ENCODE measurements around the gene RAB35.

RAB35 gene

DNA sequence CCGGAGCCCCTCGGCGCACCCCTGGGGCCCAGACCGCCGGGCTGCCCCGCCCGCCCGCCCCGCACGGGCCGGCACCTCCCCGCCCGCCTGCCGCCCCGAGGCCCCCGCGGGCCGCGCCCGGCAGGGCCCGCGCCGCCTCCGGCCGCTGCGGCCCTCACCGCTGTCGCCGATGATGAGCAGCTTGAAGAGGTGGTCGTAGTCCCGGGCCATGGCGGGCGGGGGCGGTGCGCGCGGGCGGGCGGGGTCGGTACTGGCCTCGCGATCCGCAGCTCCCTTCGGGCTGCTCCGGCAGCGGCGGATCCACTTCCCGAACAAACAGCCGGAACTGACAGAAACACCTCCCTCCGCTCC lies at the start of gene RAB35:
Gene RAB35, minus strand, starts transcription at position 313 of the 351 bp plus-strand sequence. Its CDS starts 103 bp downstream, at position 210.
- in situ Hi-C loops (cut with MboI; ENCODE audit: low sequenced_read_pairs): no loop called here

DNA sequence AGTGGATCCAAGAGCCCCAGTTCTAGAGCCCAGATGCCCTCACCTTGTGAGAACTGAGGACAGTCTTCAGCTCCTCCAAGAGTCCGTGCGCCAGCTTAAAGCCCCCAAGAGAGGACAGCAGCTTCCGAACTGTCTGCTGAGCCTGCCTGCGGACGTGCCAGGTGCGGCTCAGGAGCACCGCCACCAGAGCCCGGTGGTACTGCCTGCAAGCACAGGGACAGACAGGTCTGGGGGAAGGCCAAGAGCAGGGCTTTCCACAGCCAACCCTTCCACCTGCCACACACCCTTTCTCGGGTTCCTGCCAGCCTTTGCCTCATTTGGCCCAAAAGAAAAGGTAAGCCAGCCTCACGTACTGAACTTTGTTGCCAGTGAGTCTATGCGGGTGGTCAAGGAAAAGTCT lies 47.7 kb upstream of the RAB35 start:
- in situ Hi-C loops (cut with MboI; ENCODE audit: low sequenced_read_pairs): no loop called here

DNA sequence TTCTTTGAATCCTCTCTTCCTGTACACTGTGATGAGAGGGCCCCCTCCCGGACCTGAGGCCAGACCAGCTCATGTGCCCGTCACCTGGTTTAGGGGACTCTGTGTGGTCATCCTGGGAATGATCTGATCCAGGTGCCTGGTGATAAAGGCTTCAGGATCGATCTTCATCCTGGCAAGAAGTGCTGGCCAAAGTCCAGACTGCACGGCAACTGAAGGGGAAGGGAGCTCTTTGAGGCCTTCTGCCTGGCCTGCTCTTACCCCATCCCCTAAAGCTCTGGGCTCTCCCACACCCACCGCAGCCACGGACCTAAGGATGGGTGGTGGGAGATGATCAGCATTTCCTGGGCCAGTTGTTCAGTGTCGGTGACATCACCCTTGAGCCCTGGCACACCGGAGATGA lies 46.2 kb upstream of the RAB35 start:
- in situ Hi-C loops (cut with MboI; ENCODE audit: low sequenced_read_pairs): no loop called here

GRCh38 chr12:120161852-120162251 lies 45.3 kb upstream of the RAB35 start:
- in situ Hi-C loops (cut with MboI; ENCODE audit: low sequenced_read_pairs): no loop called here

DNA sequence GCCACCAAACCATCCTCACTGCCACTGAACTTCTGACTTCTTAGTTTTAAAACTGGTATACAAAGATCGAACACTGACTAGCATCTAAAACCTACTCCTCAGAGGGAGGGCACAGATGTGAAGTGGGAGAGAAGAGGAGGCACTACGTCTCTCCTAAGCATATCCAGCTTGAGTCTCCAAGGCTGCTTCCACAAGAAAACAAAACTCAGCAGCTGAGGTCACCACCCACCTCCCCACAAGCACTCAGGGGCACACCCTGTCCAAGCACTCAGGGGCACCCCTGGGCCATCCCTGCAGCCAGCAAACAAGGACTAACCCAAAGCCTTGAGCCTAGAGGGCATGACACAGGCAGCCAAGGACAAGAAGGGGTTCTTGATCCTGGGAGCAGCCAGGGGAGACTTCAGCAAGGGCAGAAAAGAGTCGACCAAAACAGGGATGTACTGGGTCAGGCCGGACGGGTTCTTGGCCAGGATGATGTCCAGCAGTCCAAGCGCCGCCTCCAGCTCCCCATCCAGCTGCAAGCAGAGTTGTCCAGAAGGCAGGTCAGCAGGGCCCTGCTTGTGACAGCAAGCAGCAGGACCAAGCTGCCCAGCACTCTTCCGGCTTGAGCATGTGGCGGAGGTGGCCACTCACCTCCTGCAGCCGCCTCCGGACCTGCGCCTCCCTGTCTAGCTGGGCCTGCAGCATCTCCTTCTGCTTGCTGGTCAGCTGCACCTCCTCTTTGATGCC lies 43.1 kb upstream of the RAB35 start:
- in situ Hi-C loops (cut with MboI; ENCODE audit: low sequenced_read_pairs): no loop called here

DNA sequence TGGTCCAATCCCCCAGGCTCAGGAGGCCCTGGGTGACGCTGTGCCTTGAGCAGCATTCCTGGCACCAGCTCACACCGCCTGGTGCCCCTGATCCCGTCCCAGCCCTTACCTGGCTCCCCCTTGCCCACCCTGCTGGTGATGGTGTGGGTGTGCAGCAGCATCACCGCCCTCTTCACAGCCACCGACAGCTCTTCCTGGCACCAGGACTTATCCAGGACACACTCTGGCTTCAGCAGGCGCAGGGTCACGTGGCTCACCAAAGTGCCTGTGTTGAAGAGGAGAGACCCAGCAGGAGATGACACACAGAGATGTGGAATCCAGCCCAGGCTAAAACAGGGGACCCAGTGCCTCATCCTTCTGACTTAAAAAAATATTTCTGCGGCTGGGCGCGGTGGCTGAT lies 41.8 kb upstream of the RAB35 start:
- in situ Hi-C loops (cut with MboI; ENCODE audit: low sequenced_read_pairs): no loop called here

DNA sequence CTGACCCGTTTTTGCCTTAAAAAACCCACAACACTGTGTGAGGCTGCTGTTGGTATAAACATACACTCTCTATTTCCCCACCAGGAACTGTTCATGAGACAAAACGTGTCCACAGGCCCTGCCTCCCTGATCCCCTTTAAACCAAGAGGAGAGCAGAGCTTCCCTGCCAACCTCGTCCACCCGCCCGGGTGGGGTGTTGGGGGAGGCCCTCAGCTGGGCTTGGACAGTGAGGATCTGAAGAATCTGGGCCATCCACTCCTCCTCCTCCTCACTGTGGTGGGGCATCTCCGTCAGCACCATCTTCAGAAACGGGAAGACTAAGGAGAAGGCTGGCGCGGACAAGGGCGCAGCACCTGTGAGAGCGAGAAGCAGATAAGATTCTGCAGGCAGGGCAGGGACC lies 41.1 kb upstream of the RAB35 start:
- in situ Hi-C loops (cut with MboI; ENCODE audit: low sequenced_read_pairs): no loop called here

- in situ Hi-C loops (cut with MboI; ENCODE audit: low sequenced_read_pairs): no loop called here
Measured at GRCh38 chr12:120156315-120157259, 40.0 kb upstream of the RAB35 start.

- in situ Hi-C loops (cut with MboI; ENCODE audit: low sequenced_read_pairs): no loop called here
Measured at GRCh38 chr12:120155072-120155471, 38.5 kb upstream of the RAB35 start.

- in situ Hi-C loops (cut with MboI; ENCODE audit: low sequenced_read_pairs): no loop called here
Measured at GRCh38 chr12:120150919-120151525, 34.5 kb upstream of the RAB35 start.

DNA sequence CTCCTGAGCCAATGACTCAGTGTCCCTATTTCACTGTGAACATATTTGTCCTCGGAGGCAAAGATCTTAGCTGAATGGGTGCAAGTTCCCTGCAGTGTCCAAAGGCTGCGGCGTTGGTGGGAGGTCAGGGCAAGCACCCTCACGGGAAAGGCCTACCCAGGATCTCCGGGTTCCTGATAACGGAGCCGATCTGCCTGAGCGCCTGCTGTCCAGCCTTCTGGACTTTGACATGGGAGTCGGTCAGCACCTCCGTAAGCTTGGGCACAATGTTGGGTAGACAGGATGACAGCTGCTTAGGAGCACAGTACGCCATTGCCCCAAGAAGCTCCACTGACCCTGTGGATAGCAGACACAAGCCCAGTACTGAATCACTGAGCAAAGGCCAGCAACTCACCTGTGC lies 31.5 kb upstream of the RAB35 start:
- in situ Hi-C loops (cut with MboI; ENCODE audit: low sequenced_read_pairs): no loop called here

DNA sequence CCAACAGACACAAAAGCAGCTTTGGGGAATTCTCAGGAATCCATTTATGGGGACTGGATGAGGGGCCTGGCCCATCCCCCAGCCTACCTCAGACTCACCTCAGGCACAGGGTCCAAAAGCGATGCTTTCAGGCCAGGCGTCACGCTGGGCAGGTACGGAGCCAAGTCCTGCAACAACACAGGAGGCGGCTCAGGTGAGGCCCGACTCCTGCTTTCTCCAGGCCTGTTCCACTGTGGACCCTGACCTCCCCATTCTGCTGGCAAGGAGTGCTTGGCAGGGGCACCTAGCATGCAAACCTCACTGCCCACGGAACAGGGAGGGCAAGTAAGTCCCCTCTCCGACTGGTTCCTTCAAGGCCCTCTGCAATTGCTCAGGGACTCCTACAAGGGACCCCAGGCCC lies 28.6 kb upstream of the RAB35 start:
- in situ Hi-C loops (cut with MboI; ENCODE audit: low sequenced_read_pairs): no loop called here

- in situ Hi-C loops (cut with MboI; ENCODE audit: low sequenced_read_pairs): no loop called here
Measured at GRCh38 chr12:120144215-120144614, 27.7 kb upstream of the RAB35 start.

- in situ Hi-C loops (cut with MboI; ENCODE audit: low sequenced_read_pairs): no loop called here
Measured at GRCh38 chr12:120142231-120142877, 25.8 kb upstream of the RAB35 start.

DNA sequence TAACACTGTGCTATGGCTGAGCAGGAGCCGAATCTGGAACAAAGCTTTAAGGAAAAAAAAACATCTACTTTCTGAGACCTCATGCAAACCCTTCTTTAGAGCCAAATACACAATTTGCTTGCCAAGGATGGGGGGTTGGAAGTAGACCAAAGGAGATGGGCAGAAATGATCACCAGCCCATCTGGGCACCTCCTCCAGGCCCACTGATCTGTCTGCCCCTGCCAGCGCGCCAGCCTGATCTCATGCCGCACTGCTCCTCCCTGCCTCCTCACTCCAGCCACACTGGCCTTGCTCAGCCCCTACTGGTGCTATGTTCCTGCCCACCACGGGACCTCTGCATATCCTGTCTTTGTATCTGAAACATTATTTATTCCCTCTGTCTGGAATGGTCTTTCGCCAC lies 24.8 kb upstream of the RAB35 start:
- in situ Hi-C loops (cut with MboI; ENCODE audit: low sequenced_read_pairs): no loop called here

DNA sequence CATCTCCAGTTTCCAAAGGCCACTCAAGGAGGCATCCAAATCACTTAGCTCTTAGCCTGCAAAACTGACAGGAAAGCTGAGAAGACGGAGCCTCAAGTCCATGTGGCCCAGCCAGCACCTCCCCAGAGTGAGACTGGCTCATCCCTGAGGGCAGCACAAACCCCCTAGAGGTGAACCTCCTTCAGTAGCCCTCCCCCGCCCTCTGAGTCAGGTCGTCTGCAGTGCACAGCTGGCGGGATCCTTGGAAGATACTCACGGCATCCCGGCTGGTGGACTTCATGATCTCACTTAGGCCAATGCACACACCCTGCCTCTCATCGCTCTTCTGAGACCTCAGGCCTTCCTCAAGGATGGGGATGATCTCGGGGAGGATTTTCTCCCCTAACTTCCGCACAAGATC lies 24.1 kb upstream of the RAB35 start:
- in situ Hi-C loops (cut with MboI; ENCODE audit: low sequenced_read_pairs): no loop called here

DNA sequence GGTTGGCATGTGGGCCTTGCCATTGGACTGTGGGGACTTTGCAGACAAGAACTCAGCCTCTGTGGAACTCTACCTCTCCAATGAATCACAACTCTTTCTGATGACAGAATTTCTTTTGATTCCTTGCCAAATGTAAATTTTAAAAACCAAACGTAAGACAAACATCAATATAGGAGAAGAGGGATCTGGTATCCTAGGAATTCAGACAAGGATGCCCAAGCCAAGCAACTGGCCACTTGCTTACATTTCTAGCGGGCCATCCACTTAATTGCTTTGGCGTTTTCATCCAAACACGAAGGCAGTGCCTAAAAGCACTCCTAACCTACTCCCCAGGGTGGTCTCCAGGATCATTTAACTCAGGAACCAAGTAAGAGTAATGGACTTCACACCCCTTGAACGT lies 23.4 kb upstream of the RAB35 start:
- in situ Hi-C loops (cut with MboI; ENCODE audit: low sequenced_read_pairs): no loop called here

GRCh38 chr12:120138366-120138765 lies 21.8 kb upstream of the RAB35 start:
- in situ Hi-C loops (cut with MboI; ENCODE audit: low sequenced_read_pairs): no loop called here

- in situ Hi-C loops (cut with MboI; ENCODE audit: low sequenced_read_pairs): no loop called here
Measured at GRCh38 chr12:120137833-120138232, 21.3 kb upstream of the RAB35 start.

DNA sequence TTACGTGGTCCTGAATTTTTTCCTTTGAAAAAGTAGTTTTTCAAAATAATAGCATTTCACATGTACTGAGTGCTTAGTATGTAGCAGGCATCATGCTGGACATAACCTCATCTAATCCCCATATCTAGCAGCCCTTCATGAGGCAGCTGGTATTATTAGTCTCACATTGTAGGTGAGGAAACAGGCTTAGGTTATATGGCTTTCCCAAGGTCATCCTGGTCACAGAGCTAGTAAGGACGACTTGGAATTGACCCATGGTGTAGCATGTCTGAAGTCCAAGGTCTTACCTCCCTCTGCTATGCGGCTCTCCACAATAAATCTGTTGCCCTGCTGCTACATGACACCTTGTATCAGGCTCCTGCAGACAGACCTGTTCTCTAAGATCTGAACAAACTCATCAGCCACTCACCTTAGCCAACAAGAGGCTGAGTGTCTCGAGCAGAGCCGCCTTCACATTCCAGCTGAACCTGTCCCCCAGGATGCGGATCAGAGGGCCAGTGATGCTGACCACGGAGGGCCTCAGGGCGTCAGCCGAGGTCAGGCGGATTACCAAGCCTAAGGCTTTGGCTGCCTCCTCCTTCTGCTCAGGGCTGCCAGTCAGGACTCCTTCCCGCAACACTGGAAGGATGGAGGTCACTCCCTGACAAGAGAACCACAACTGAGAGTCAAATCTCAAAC lies 19.7 kb upstream of the RAB35 start:
- in situ Hi-C loops (cut with MboI; ENCODE audit: low sequenced_read_pairs): no loop called here

Measured in HL-60/S4 treated with phorbol 12-myristate 13-acetate at 8.2 ng/mL for 4 days and 3 days (cell line).